HepG2 (cell line): ENCODE measurements around the gene CSKMT. TPM values are rescaled to one million over a fixed set of nuclear protein-coding genes. Genes with fewer than 3 reads are reported as not detected.

Experiments used
- ATF4 ChIP-seq, 2 experiments: fragments of 450-650 bp in 1 of 2; sonication (generic) in 1 of 2; formaldehyde crosslinking; IDR thresholded peaks; 2 replicates each; pipeline versions ENCODE4 v1.5.0 to v1.8.0; 2020 to 2022; ENCODE audit warnings: mild to moderate bottlenecking in 1 of 2, missing genetic modification reagents in 1 of 2
- GZF1 ChIP-seq: sonication (generic); formaldehyde crosslinking; IDR thresholded peaks from 2 replicates; pipeline ENCODE4 v1.5.1; 2020; ENCODE audit warnings: mild to moderate bottlenecking, missing genetic modification reagents
- ISX ChIP-seq: sonication (generic); formaldehyde crosslinking; conservative IDR thresholded peaks from 2 replicates; pipeline ENCODE4 v1.5.0; 2020; ENCODE audit warnings: missing genetic modification reagents
- JUND ChIP-seq: sonication (generic); formaldehyde crosslinking; IDR thresholded peaks from 2 replicates; pipeline ENCODE4 v1.8.0; 2022; ENCODE audit warnings: mild to moderate bottlenecking, missing genetic modification reagents
- NRL ChIP-seq: sonication (generic); formaldehyde crosslinking; IDR thresholded peaks from 2 replicates; pipeline ENCODE4 v1.5.0; 2020; ENCODE audit warnings: missing genetic modification reagents, mild to moderate bottlenecking, moderate library complexity, borderline replicate concordance
- RAD51 ChIP-seq: fragments of 450-650 bp; IDR thresholded peaks from 2 replicates; pipeline ENCODE4 v1.6.1; 2016; ENCODE audit warnings: borderline replicate concordance
- SAP130 ChIP-seq: IDR thresholded peaks from 2 replicates; pipeline ENCODE4 v1.6.1; 2016; ENCODE audit warnings: low read depth
- SYNCRIP ChIP-seq: fragments of 200-400 bp; formaldehyde crosslinking; IDR thresholded peaks from 2 replicates; pipeline ENCODE4 v1.6.1; 2018; ENCODE audit warnings: mild to moderate bottlenecking, low read depth, low read length; ENCODE audit not compliant: insufficient read depth
- U2AF2 ChIP-seq: fragments of 200-400 bp; formaldehyde crosslinking; IDR thresholded peaks from 2 replicates; pipeline ENCODE4 v1.6.1; 2017; ENCODE audit warnings: low read depth, mild to moderate bottlenecking, low read length
- ZBTB42 ChIP-seq: sonication (generic); formaldehyde crosslinking; IDR thresholded peaks from 2 replicates; pipeline ENCODE4 v1.5.0; 2020; ENCODE audit warnings: mild to moderate bottlenecking, missing genetic modification reagents
- ZBTB7A ChIP-seq: sonication (generic); formaldehyde crosslinking; IDR thresholded peaks from 2 replicates; pipeline ENCODE4 v1.8.0; 2022; ENCODE audit warnings: mild to moderate bottlenecking, missing genetic modification reagents
- ZBTB8A ChIP-seq: sonication (generic); formaldehyde crosslinking; IDR thresholded peaks from 2 replicates; pipeline ENCODE4 v1.4.0; 2020; ENCODE audit warnings: mild to moderate bottlenecking, low read depth, missing genetic modification reagents, borderline replicate concordance
- ZFP36L2 ChIP-seq: sonication (generic); formaldehyde crosslinking; IDR thresholded peaks from 2 replicates; pipeline ENCODE4 v1.4.0; 2020; ENCODE audit warnings: missing genetic modification reagents
- ZKSCAN1 ChIP-seq: fragments of 150-350 bp; IDR thresholded peaks from 2 replicates; pipeline ENCODE4 v1.6.1; 2014; ENCODE audit warnings: low read length
- ZNF280D ChIP-seq: sonication (generic); formaldehyde crosslinking; IDR thresholded peaks from 2 replicates; pipeline ENCODE4 v1.5.1; 2020; ENCODE audit warnings: mild to moderate bottlenecking, missing genetic modification reagents
- ZNF367 ChIP-seq: sonication (generic); formaldehyde crosslinking; IDR thresholded peaks from 2 replicates; pipeline ENCODE4 v1.4.0; 2020; ENCODE audit warnings: missing genetic modification reagents, borderline replicate concordance
- ZNF383 ChIP-seq: sonication (generic); formaldehyde crosslinking; IDR thresholded peaks from 2 replicates; pipeline ENCODE4 v1.4.0; 2020; ENCODE audit warnings: missing genetic modification reagents, mild to moderate bottlenecking, borderline replicate concordance
- ZNF558 ChIP-seq: sonication (generic); formaldehyde crosslinking; IDR thresholded peaks from 2 replicates; pipeline ENCODE4 v1.9.0; 2022; ENCODE audit warnings: mild to moderate bottlenecking, missing genetic modification reagents, borderline replicate concordance
- ZNF567 ChIP-seq: sonication (generic); formaldehyde crosslinking; IDR thresholded peaks from 2 replicates; pipeline ENCODE4 v1.8.1; 2023; ENCODE audit warnings: mild to moderate bottlenecking, missing genetic modification reagents, borderline replicate concordance
- polyA plus RNA-seq, 8 experiments: library from polyadenylated mRNA; depleted of rRNA in 3 of 8; stranded (reverse) in 7 of 8; unstranded in 1 of 8; fragments of >200 nt; fragmentation: Illumina TruSeq in 4 of 8; extraction: Trizol in 4 of 8; gene quantifications; 2 replicates each; pipeline versions ENCODE4 v1.2.1 to v1.2.3, GENCODE V29; 2011 to 2016; ENCODE audit warnings: low read depth in 4 of 8, missing spikeins in 1 of 8, mixed read lengths in 1 of 8; ENCODE audit not compliant: insufficient read depth in 1 of 8
- total RNA-seq, 5 experiments: library from RNA; depleted of rRNA; stranded (reverse); fragments of >200 nt; fragmentation: Illumina TruSeq; extraction: Trizol; gene quantifications; 2 replicates each; pipeline ENCODE4 v1.2.3, GENCODE V29; 2016; ENCODE audit warnings: low read depth in 1 of 5
- TF ChIP-seq, protein P1 (sequence below): IDR thresholded peaks from 2 replicates; pipeline ENCODE4 v1.4.0; 2020; ENCODE audit warnings: mild to moderate bottlenecking, missing genetic modification reagents
- TF ChIP-seq, protein P2 (sequence below): sonication (generic); formaldehyde crosslinking; IDR thresholded peaks from 2 replicates; pipeline ENCODE4 v1.5.0; 2020; ENCODE audit warnings: mild to moderate bottlenecking, missing genetic modification reagents

Gene CSKMT
- total and polyA plus RNA-seq, 2 of the 13 experiments (the other 11 are each of a cell fraction or from before 2014, with no cell fraction given), result 7.6 to 31.8 TPM

DNA sequence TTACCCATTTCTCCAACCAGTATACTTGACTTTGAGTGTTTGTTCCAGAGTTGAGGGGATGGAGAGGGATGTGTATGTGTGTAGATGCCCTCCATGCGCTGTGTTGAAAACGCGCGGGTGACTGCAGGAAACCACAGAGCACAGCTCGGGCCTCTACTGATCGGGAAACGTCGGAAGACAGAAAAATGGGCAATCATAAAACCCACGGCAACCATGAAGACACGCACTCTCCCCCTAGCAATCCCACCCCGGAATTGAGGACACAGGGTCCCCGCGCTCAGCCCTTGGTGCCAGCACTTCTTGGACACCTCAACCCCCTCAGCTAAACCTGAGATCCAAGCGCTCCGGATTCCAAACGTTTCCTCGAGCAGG lies 6.1 kb downstream of the CSKMT start (continued):
- TF ChIP-seq ZNF280D (CRISPR knock-in tag) (peak; percentile 33; the same call in 1 of the 2 replicates), JUND (CRISPR knock-in tag) (0 out of 2 replicates have a peak, but pooled peaks have one; percentile 27), ZFP36L2 (no peak), NRL (CRISPR knock-in tag) (no peak), SAP130 (CRISPR knock-in tag) (no peak), ATF4 (CRISPR knock-in tag; IDR thresholded peaks at IDR 0.05) (no peak), ZNF367 (CRISPR knock-in tag) (no peak), ZNF383 (CRISPR knock-in tag) (no peak), ZKSCAN1 (no peak), ZBTB8A (CRISPR knock-in tag) (no peak), ZBTB42 (peak; percentile 24; the same call in 1 of the 2 replicates), ZNF558 (CRISPR knock-in tag) (no peak), ZNF567 (CRISPR knock-in tag) (no peak), U2AF2 (no peak), SYNCRIP (no peak), RAD51 (no peak), ZBTB7A (0 out of 2 replicates have a peak, but pooled peaks have one; percentile 37), GZF1 (0 out of 2 replicates have a peak, but pooled peaks have one; percentile 19), ISX (CRISPR knock-in tag) (0 out of 2 replicates have a peak, but pooled peaks have one; percentile 71)
- TF ChIP-seq, protein P1, sequence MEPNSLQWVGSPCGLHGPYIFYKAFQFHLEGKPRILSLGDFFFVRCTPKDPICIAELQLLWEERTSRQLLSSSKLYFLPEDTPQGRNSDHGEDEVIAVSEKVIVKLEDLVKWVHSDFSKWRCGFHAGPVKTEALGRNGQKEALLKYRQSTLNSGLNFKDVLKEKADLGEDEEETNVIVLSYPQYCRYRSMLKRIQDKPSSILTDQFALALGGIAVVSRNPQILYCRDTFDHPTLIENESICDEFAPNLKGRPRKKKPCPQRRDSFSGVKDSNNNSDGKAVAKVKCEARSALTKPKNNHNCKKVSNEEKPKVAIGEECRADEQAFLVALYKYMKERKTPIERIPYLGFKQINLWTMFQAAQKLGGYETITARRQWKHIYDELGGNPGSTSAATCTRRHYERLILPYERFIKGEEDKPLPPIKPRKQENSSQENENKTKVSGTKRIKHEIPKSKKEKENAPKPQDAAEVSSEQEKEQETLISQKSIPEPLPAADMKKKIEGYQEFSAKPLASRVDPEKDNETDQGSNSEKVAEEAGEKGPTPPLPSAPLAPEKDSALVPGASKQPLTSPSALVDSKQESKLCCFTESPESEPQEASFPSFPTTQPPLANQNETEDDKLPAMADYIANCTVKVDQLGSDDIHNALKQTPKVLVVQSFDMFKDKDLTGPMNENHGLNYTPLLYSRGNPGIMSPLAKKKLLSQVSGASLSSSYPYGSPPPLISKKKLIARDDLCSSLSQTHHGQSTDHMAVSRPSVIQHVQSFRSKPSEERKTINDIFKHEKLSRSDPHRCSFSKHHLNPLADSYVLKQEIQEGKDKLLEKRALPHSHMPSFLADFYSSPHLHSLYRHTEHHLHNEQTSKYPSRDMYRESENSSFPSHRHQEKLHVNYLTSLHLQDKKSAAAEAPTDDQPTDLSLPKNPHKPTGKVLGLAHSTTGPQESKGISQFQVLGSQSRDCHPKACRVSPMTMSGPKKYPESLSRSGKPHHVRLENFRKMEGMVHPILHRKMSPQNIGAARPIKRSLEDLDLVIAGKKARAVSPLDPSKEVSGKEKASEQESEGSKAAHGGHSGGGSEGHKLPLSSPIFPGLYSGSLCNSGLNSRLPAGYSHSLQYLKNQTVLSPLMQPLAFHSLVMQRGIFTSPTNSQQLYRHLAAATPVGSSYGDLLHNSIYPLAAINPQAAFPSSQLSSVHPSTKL (CRISPR knock-in tag), result no peak
- TF ChIP-seq, protein P2, sequence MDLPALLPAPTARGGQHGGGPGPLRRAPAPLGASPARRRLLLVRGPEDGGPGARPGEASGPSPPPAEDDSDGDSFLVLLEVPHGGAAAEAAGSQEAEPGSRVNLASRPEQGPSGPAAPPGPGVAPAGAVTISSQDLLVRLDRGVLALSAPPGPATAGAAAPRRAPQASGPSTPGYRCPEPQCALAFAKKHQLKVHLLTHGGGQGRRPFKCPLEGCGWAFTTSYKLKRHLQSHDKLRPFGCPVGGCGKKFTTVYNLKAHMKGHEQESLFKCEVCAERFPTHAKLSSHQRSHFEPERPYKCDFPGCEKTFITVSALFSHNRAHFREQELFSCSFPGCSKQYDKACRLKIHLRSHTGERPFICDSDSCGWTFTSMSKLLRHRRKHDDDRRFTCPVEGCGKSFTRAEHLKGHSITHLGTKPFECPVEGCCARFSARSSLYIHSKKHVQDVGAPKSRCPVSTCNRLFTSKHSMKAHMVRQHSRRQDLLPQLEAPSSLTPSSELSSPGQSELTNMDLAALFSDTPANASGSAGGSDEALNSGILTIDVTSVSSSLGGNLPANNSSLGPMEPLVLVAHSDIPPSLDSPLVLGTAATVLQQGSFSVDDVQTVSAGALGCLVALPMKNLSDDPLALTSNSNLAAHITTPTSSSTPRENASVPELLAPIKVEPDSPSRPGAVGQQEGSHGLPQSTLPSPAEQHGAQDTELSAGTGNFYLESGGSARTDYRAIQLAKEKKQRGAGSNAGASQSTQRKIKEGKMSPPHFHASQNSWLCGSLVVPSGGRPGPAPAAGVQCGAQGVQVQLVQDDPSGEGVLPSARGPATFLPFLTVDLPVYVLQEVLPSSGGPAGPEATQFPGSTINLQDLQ, result no peak
